Spleen (tissue), 7 donors: Measurements from ENCODE around the gene STING1.

Experiments
- POLR2A ChIP-seq, 3 donors: fragments of 450-650 bp; IDR thresholded peaks; one replicate each; pipeline ENCODE4 v1.5.1; 2017; ENCODE audit warnings: antibody characterized with exemption in 3 of 3, mild to moderate bottlenecking in 1 of 3
- POLR2AphosphoS5 ChIP-seq, 3 donors: sonication (generic); formaldehyde crosslinking; IDR thresholded peaks; one replicate each; pipeline ENCODE4 v1.5.1; 2017; ENCODE audit warnings: antibody characterized with exemption in 3 of 3
- TF ChIP-seq, protein P1 (sequence below), 11 experiments: fragments of 200-600 bp in 7 of 11; fragments of 450-650 bp in 4 of 11; sonication (generic) in 4 of 11; IDR thresholded peaks in 8 of 11; conservative IDR thresholded peaks in 3 of 11; 1 replicate in 7 of 11; 2 replicates in 4 of 11; pipeline versions ENCODE4 v1.4.0 to v1.8.0; 2016 to 2021; ENCODE audit warnings: antibody characterized with exemption in 11 of 11, inconsistent platforms in 4 of 11, mild to moderate bottlenecking in 1 of 11
- donor health status: DM: no; HTN: no; CAD: no; lungs with moderate emphysema.
- donor health status: DM: no; HTN: no; CAD: no.
- donor health status: DM: no; HTN: no; CAD: no.

DNA sequence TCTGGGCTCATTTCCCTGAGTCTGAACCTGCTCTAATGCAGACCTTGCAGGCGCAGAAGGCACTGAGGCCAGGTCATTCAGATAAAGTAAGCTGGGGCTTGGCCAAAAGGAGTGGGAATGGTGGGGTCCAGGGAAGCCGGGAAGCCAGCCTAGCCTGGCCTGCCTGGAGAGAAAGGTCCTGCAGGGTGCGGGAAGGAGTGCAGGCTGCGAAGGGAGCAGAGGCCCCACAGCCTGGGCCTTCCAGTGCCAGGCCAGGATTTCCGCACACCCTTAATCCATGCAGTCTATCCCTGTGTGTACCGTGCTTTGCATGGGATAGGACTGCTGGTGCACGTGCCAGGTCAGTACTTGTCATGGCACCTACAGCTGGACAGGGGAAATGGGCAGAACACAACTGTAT lies 3.6 kb upstream of the STING1 start:
- TF ChIP-seq, protein P1, sequence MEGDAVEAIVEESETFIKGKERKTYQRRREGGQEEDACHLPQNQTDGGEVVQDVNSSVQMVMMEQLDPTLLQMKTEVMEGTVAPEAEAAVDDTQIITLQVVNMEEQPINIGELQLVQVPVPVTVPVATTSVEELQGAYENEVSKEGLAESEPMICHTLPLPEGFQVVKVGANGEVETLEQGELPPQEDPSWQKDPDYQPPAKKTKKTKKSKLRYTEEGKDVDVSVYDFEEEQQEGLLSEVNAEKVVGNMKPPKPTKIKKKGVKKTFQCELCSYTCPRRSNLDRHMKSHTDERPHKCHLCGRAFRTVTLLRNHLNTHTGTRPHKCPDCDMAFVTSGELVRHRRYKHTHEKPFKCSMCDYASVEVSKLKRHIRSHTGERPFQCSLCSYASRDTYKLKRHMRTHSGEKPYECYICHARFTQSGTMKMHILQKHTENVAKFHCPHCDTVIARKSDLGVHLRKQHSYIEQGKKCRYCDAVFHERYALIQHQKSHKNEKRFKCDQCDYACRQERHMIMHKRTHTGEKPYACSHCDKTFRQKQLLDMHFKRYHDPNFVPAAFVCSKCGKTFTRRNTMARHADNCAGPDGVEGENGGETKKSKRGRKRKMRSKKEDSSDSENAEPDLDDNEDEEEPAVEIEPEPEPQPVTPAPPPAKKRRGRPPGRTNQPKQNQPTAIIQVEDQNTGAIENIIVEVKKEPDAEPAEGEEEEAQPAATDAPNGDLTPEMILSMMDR (IDR thresholded peaks at IDR 0.05 in 8 of 11, conservative IDR thresholded peaks at IDR 0.05 in 3 of 11) = no peak
- TF ChIP-seq POLR2AphosphoS5 (IDR thresholded peaks at IDR 0.05) (no peak), POLR2A (IDR thresholded peaks at IDR 0.05) (no peak)
